Activated T-cell treated with anti-CD3 and anti-CD28 coated beads, Interleukin-2, amount 50 U/mL, for 72 hours (primary cell): Measurements from ENCODE around the gene CYP4B1. TPM values are rescaled to one million over a fixed set of nuclear protein-coding genes. Genes with fewer than 3 reads are reported as not detected.
"Not testable (repeated sequence)": the region's sequence is repeated elsewhere in the genome, so short reads cannot be mapped to it uniquely, and the experiment has no call there.

Source experiments
- ATAC-seq, 2 donors: fragments of 150-1000 bp; cut with Tn5 transposase; replicated peaks in 1 of 2; 2 replicates each; pipeline ENCODE4 v1.10.0; 2021; ENCODE audit warnings: moderate library complexity in 2 of 2, mild to moderate bottlenecking in 1 of 2
- DNase-seq, 2 donors: peaks; one replicate each; pipeline ENCODE4 v3.0.0; 2021 to 2022; ENCODE audit warnings: mixed read lengths in 1 of 2
- H3K27ac Mint-ChIP-seq: one replicate; pipeline ENCODE4 v1.8.0; 2022; ENCODE audit warnings: mild to moderate bottlenecking, moderate library complexity, mixed read lengths
- H3K27me3 Mint-ChIP-seq: one replicate; pipeline ENCODE4 v1.8.0; 2022; ENCODE audit warnings: low read depth, mixed read lengths
- H3K36me3 Mint-ChIP-seq, 2 donors: one replicate each; pipeline ENCODE4 v1.8.0; 2022; ENCODE audit warnings: mixed read lengths in 2 of 2, mild to moderate bottlenecking in 1 of 2; ENCODE audit not compliant: insufficient read depth in 2 of 2
- H3K4me1 Mint-ChIP-seq: one replicate; pipeline ENCODE4 v1.8.0; 2022; ENCODE audit warnings: low read depth, mixed read lengths
- H3K4me3 Mint-ChIP-seq, 2 donors: one replicate each; pipeline ENCODE4 v1.8.0; 2022; ENCODE audit warnings: mild to moderate bottlenecking in 2 of 2, mixed read lengths in 2 of 2, moderate library complexity in 2 of 2
- H3K9me3 Mint-ChIP-seq, 2 donors: one replicate each; pipeline ENCODE4 v1.8.0; 2022; ENCODE audit warnings: mixed read lengths in 2 of 2
- total RNA-seq, 2 donors: library from RNA; stranded (reverse); gene quantifications; one replicate each; pipeline ENCODE4 v1.2.3, GENCODE V29; 2022

The CYP4B1 gene
- total RNA-seq = not detected

GRCh38 chr1:46798810-46799209, at the start of gene CYP4B1:
TSS of gene CYP4B1 (plus strand) at chr1:46799046. CDS start at chr1:46799082, 36 bp downstream.
- ATAC-seq (no peak), DNase-seq (no peak)
- H3K4me1 Mint-ChIP-seq = no peaks in the 10 kb centered on the region
- H3K36me3 Mint-ChIP-seq = no peaks in the 10 kb centered on the region
- H3K9me3 Mint-ChIP-seq = no peaks in the 10 kb centered on the region
- no peak within 1 kb of the TSS for H3K27ac Mint-ChIP-seq
- H3K4me3 Mint-ChIP-seq = no peak within 1 kb of the TSS
- H3K27me3 Mint-ChIP-seq = peaks cover 28% of the 10 kb centered on the region

- Mint-ChIP-seq H3K9me3 (no peaks in the 10 kb centered on the region), H3K36me3 (no peaks in the 10 kb centered on the region), H3K27ac (no peak overlapping the region), H3K27me3 (peaks cover 44% of the 10 kb centered on the region), H3K4me1 (no peaks in the 10 kb centered on the region), H3K4me3 (no peak overlapping the region)
- DNase-seq (no peak), ATAC-seq (no peak)
Measured at GRCh38 chr1:46749404-46749803, 49.4 kb upstream of the CYP4B1 start.

- H3K27ac Mint-ChIP-seq = no peak overlapping the region
- peaks cover 44% of the 10 kb centered on the region for H3K27me3 Mint-ChIP-seq
- ATAC-seq (no peak), DNase-seq (no peak)
- H3K4me1 Mint-ChIP-seq = no peaks in the 10 kb centered on the region
- no peak overlapping the region for H3K4me3 Mint-ChIP-seq
- no peaks in the 10 kb centered on the region for H3K36me3 Mint-ChIP-seq
- H3K9me3 Mint-ChIP-seq = no peaks in the 10 kb centered on the region
Measured at GRCh38 chr1:46749921-46750404, 48.9 kb upstream of the CYP4B1 start.

- peaks cover 49% of the 10 kb centered on the region for H3K27me3 Mint-ChIP-seq
Measured at GRCh38 chr1:46753985-46754384, 44.9 kb upstream of the CYP4B1 start.

GRCh38 chr1:46754707-46755106, 44.1 kb upstream of the CYP4B1 start:
- not testable (repeated sequence) for H3K36me3 Mint-ChIP-seq, ATAC-seq, H3K4me1 Mint-ChIP-seq, H3K27ac Mint-ChIP-seq, DNase-seq, H3K9me3 Mint-ChIP-seq, H3K4me3 Mint-ChIP-seq
- H3K27me3 Mint-ChIP-seq = peaks cover 42% of the 10 kb centered on the region

More at GRCh38 chr1:46753985-46754384, 44.9 kb upstream of the CYP4B1 start:
- H3K36me3 Mint-ChIP-seq = no peaks in the 10 kb centered on the region
- no peak overlapping the region for H3K4me3 Mint-ChIP-seq
- H3K27ac Mint-ChIP-seq = no peak overlapping the region
- H3K4me1 Mint-ChIP-seq = no peaks in the 10 kb centered on the region
- ATAC-seq (no peak), DNase-seq (no peak)
- no peaks in the 10 kb centered on the region for H3K9me3 Mint-ChIP-seq

- no peaks in the 10 kb centered on the region for H3K9me3 Mint-ChIP-seq
- H3K27ac Mint-ChIP-seq = no peak overlapping the region
- no peaks in the 10 kb centered on the region for H3K36me3 Mint-ChIP-seq
- H3K4me3 Mint-ChIP-seq = no peak overlapping the region
- ATAC-seq (no peak), DNase-seq (no peak)
- H3K4me1 Mint-ChIP-seq = no peaks in the 10 kb centered on the region
- peaks cover 40% of the 10 kb centered on the region for H3K27me3 Mint-ChIP-seq
Measured at GRCh38 chr1:46755121-46755520, 43.7 kb upstream of the CYP4B1 start.

GRCh38 chr1:46757247-46757955, 41.4 kb upstream of the CYP4B1 start:
- DNase-seq (no peak), ATAC-seq (no peak)
- Mint-ChIP-seq H3K27ac (no peak overlapping the region), H3K36me3 (no peaks in the 10 kb centered on the region), H3K9me3 (no peaks in the 10 kb centered on the region), H3K4me1 (no peaks in the 10 kb centered on the region), H3K27me3 (peaks cover 46% of the 10 kb centered on the region), H3K4me3 (no peak overlapping the region)

GRCh38 chr1:46757956-46758528, 40.8 kb upstream of the CYP4B1 start:
- Mint-ChIP-seq H3K36me3 (no peaks in the 10 kb centered on the region), H3K27me3 (peaks cover 52% of the 10 kb centered on the region), H3K4me1 (no peaks in the 10 kb centered on the region), H3K4me3 (no peak overlapping the region), H3K9me3 (no peaks in the 10 kb centered on the region), H3K27ac (no peak overlapping the region)
- DNase-seq (no peak), ATAC-seq (no peak)

- Mint-ChIP-seq H3K4me3 (no peak overlapping the region), H3K4me1 (no peaks in the 10 kb centered on the region), H3K36me3 (no peaks in the 10 kb centered on the region), H3K27ac (no peak overlapping the region), H3K9me3 (no peaks in the 10 kb centered on the region), H3K27me3 (peaks cover 77% of the 10 kb centered on the region)
- ATAC-seq (no peak), DNase-seq (no peak)
Measured at GRCh38 chr1:46760558-46761166, 38.2 kb upstream of the CYP4B1 start.

GRCh38 chr1:46761740-46762139, 37.1 kb upstream of the CYP4B1 start:
- Mint-ChIP-seq H3K36me3 (no peaks in the 10 kb centered on the region), H3K27ac (no peak overlapping the region), H3K9me3 (no peaks in the 10 kb centered on the region), H3K4me3 (no peak overlapping the region), H3K27me3 (peaks cover 69% of the 10 kb centered on the region), H3K4me1 (no peaks in the 10 kb centered on the region)
- ATAC-seq = no peak
- DNase-seq = no peak

GRCh38 chr1:46764402-46764801, 34.4 kb upstream of the CYP4B1 start:
- no peaks in the 10 kb centered on the region for H3K4me1 Mint-ChIP-seq
- H3K27ac Mint-ChIP-seq = no peak overlapping the region
- H3K4me3 Mint-ChIP-seq = no peak overlapping the region
- ATAC-seq (no peak), DNase-seq (no peak)
- peaks cover 67% of the 10 kb centered on the region for H3K27me3 Mint-ChIP-seq
- H3K36me3 Mint-ChIP-seq = peaks cover 2 to 3% of the 10 kb centered on the region in 2 donors
- peaks cover 0 to 2% of the 10 kb centered on the region in 2 donors for H3K9me3 Mint-ChIP-seq

- Mint-ChIP-seq H3K4me3 (no peak overlapping the region), H3K36me3 (peaks cover 11 to 15% of the 10 kb centered on the region in 2 donors), H3K4me1 (no peaks in the 10 kb centered on the region), H3K9me3 (peaks cover 16 to 21% of the 10 kb centered on the region in 2 donors), H3K27ac (no peak overlapping the region), H3K27me3 (peaks cover 40% of the 10 kb centered on the region)
- no peak for DNase-seq
- no peak for ATAC-seq
Measured at GRCh38 chr1:46767649-46768282, 31.1 kb upstream of the CYP4B1 start.

- DNase-seq = no peak
- Mint-ChIP-seq H3K4me3 (no peak overlapping the region), H3K4me1 (no peaks in the 10 kb centered on the region), H3K27ac (no peak overlapping the region), H3K27me3 (peaks cover 33% of the 10 kb centered on the region), H3K36me3 (peaks cover 11 to 15% of the 10 kb centered on the region in 2 donors), H3K9me3 (peaks cover 16 to 21% of the 10 kb centered on the region in 2 donors)
- ATAC-seq = no peak
Measured at GRCh38 chr1:46768445-46768844, 30.4 kb upstream of the CYP4B1 start.
